Right lobe of liver (tissue), 6 donors: ENCODE results near the gene USP48. TPM values are rescaled to one million over a fixed set of nuclear protein-coding genes. Genes with fewer than 3 reads are reported as not detected.

Experiments used
- ATAC-seq, 4 donors: fragments of 200-7000 bp; cut with Tn5 transposase; one replicate each; pipeline ENCODE4 v1.9.1; 2020; ENCODE audit warnings: mild to moderate bottlenecking in 4 of 4, moderate library complexity in 4 of 4
- DNase-seq, 3 donors: peaks; one replicate each; pipeline ENCODE4 v3.0.0-alpha.2; 2020
- H3K27ac ChIP-seq, 3 donors: fragments of 200-600 bp; one replicate each; pipeline ENCODE4 v1.8.0; 2022
- H3K27me3 ChIP-seq, 2 donors: fragments of 200-600 bp; one replicate each; pipeline ENCODE4 v1.8.0; 2022
- H3K36me3 ChIP-seq, 4 donors: fragments of 200-600 bp; sonication (generic) in 1 of 4; one replicate each; pipeline versions ENCODE4 v1.5.1 to v1.8.0; 2017 to 2022; ENCODE audit warnings: control low read depth in 1 of 4
- H3K4me1 ChIP-seq, 4 donors: fragments of 200-600 bp; sonication (generic) in 1 of 4; one replicate each; pipeline versions ENCODE4 v1.5.1 to v1.8.0; 2017 to 2022; ENCODE audit warnings: control low read depth in 1 of 4
- H3K4me3 ChIP-seq, 3 donors: fragments of 200-600 bp; one replicate each; pipeline ENCODE4 v1.8.0; 2022
- H3K9me3 ChIP-seq, 4 donors: fragments of 200-600 bp; sonication (generic) in 1 of 4; one replicate each; pipeline versions ENCODE4 v1.5.1 to v1.8.0; 2017 to 2022; ENCODE audit warnings: control low read depth in 1 of 4
- CTCF ChIP-seq, 4 donors: fragments of 200-600 bp in 3 of 4; fragments of 450-650 bp in 1 of 4; IDR thresholded peaks; one replicate each; pipeline versions ENCODE4 v1.5.1 to v1.8.0; 2016 to 2022; ENCODE audit warnings: antibody characterized with exemption in 4 of 4, mild to moderate bottlenecking in 2 of 4
- POLR2A ChIP-seq: fragments of 450-650 bp; IDR thresholded peaks from one replicate; pipeline ENCODE4 v1.6.1; 2017; ENCODE audit warnings: antibody characterized with exemption, mild to moderate bottlenecking
- WGBS: methylation state at CpG from one replicate; pipeline ENCODE4 v1.1.6; 2018; ENCODE audit warnings: low coverage, low lambda C conversion rate; ENCODE audit not compliant: insufficient coverage; ENCODE audit errors: missing lambda C conversion rate; 5-methylcytosine and 5-hydroxymethylcytosine counted together
- intact Hi-C, 2 donors: fragments of 100-400 bp; cut with DNase I; formaldehyde crosslinking; loops; one replicate each; pipeline versions ENCODE4 v1.11.2 to v1.14.1; 2022
- total RNA-seq, 6 experiments: library from RNA; depleted of rRNA in 2 of 6; stranded (reverse); fragments of >200 nt in 2 of 6; fragmentation: NEBNext Ultra II Directional in 3 of 6; extraction: Animal tissue kit (Norgen Biotek cat#: 25700) in 3 of 6; gene quantifications; one replicate each; pipeline versions ENCODE4 v1.1.0 to v1.2.4, GENCODE V29; 2016 to 2023
- donor health status: DM: no; HTN: yes; CAD: no.
- donor health status: DM: no; HTN: no; CAD: no.
- donor health status: DM: no; HTN: no; CAD: no.
- donor health status: DM: no; HTN: yes; CAD: no.
- donor health status: DM: no; HTN: yes; CAD: no.

USP48 gene
- total RNA-seq, 6 experiments from 2014 or later, result 21.3 to 24.5 (median 22.8) TPM

GRCh38 chr1:21639594-21640041 is 143.3 kb downstream of the USP48 start:
- no peaks in the 10 kb centered on the region for H3K27me3 ChIP-seq
- no peak overlapping the region for H3K27ac ChIP-seq
- H3K4me1 ChIP-seq, result peaks cover 0 to 13% (median 5%) of the 10 kb centered on the region in 4 donors
- H3K4me3 ChIP-seq, result no peak overlapping the region
- TF ChIP-seq POLR2A, result no peak
- TF ChIP-seq CTCF (IDR thresholded peaks at IDR 0.05), result no peak
- intact Hi-C loops, result no loop called here
- ATAC-seq (no peak), DNase-seq (peak in 1 of 3 donors; percentile 39)
- H3K36me3 ChIP-seq, result no peaks in the 10 kb centered on the region
- WGBS, result no CpG with 5 or more reads among the region's 24 CpGs
- no peaks in the 10 kb centered on the region for H3K9me3 ChIP-seq

- no peaks in the 10 kb centered on the region for H3K36me3 ChIP-seq
- DNase-seq, result peak in 1 of 3 donors; percentile 53
- peak in 2 of 4 donors; percentile 4 to 43 for ATAC-seq
- peaks cover 0 to 22% (median 9%) of the 10 kb centered on the region in 4 donors for H3K4me1 ChIP-seq
- TF ChIP-seq CTCF (IDR thresholded peaks at IDR 0.05), result no peak
- no peak for TF ChIP-seq POLR2A
- no peaks in the 10 kb centered on the region for H3K9me3 ChIP-seq
- no peak overlapping the region for H3K4me3 ChIP-seq
- intact Hi-C loops, result no loop called here
- WGBS, result 25% methylated on average over 3 of the region's 10 CpGs
- H3K27ac ChIP-seq, result no peak overlapping the region
- H3K27me3 ChIP-seq, result no peaks in the 10 kb centered on the region
Measured at GRCh38 chr1:21638531-21639341, 144.2 kb downstream of the USP48 start.

- intact Hi-C loops, result no loop called here
Measured at GRCh38 chr1:21637514-21637913, 145.4 kb downstream of the USP48 start.

GRCh38 chr1:21636029-21636428 is 146.9 kb downstream of the USP48 start:
- Histone ChIP-seq H3K4me3 (no peak overlapping the region), H3K27me3 (no peaks in the 10 kb centered on the region), H3K36me3 (no peaks in the 10 kb centered on the region), H3K9me3 (no peaks in the 10 kb centered on the region), H3K27ac (no peak overlapping the region), H3K4me1 (peaks cover 0 to 12% (median 4%) of the 10 kb centered on the region in 4 donors)
- DNase-seq (no peak), ATAC-seq (no peak)
- 90% methylated on average over 2 of the region's 2 CpGs for WGBS
- TF ChIP-seq CTCF (IDR thresholded peaks at IDR 0.05) (no peak), POLR2A (no peak)
- intact Hi-C loops, result no loop called here

More at GRCh38 chr1:21637514-21637913, 145.4 kb downstream of the USP48 start:
- whole genome bisulfite sequencing, result 90% methylated on average over 6 of the region's 6 CpGs
- no peak overlapping the region for H3K4me3 ChIP-seq
- no peaks in the 10 kb centered on the region for H3K27me3 ChIP-seq
- no peak for ATAC-seq
- no peaks in the 10 kb centered on the region for H3K9me3 ChIP-seq
- TF ChIP-seq CTCF (IDR thresholded peaks at IDR 0.05) (no peak), POLR2A (no peak)
- H3K27ac ChIP-seq, result no peak overlapping the region
- H3K36me3 ChIP-seq, result no peaks in the 10 kb centered on the region
- DNase-seq, result no peak
- H3K4me1 ChIP-seq, result peaks cover 0 to 21% (median 9%) of the 10 kb centered on the region in 4 donors
